Heart left ventricle (tissue), 16 donors: ENCODE results near the gene ZBTB8A. TPM values are rescaled to one million over a fixed set of nuclear protein-coding genes. Genes with fewer than 3 reads are reported as not detected.

Source experiments
- ATAC-seq, 4 donors: fragments of 200-7000 bp; cut with Tn5 transposase; one replicate each; pipeline ENCODE4 v1.9.1; 2020 to 2022; ENCODE audit warnings: moderate library complexity in 4 of 4, mild to moderate bottlenecking in 3 of 4, moderate number of reproducible peaks in 1 of 4
- DNase-seq, 5 donors: peaks; one replicate each; pipeline ENCODE4 v3.0.0-alpha.2; 2020
- H3K27ac ChIP-seq, 12 donors: fragments of 200-600 bp; sonication (generic) in 4 of 12; one replicate each; pipeline versions ENCODE4 v1.5.0 to v1.8.0; 2016 to 2022; ENCODE audit warnings: mild to moderate bottlenecking in 2 of 12
- H3K27me3 ChIP-seq, 9 donors: fragments of 200-600 bp; sonication (generic) in 2 of 9; one replicate each; pipeline versions ENCODE4 v1.5.1 to v1.8.0; 2016 to 2022; ENCODE audit warnings: mild to moderate bottlenecking in 3 of 9
- H3K36me3 ChIP-seq, 9 donors: fragments of 200-600 bp; sonication (generic) in 2 of 9; one replicate each; pipeline versions ENCODE4 v1.5.0 to v1.8.0; 2018 to 2022; ENCODE audit warnings: mild to moderate bottlenecking in 2 of 9
- H3K4me1 ChIP-seq, 12 donors: fragments of 200-600 bp; sonication (generic) in 4 of 12; one replicate each; pipeline versions ENCODE4 v1.5.0 to v1.8.0; 2016 to 2022; ENCODE audit warnings: mild to moderate bottlenecking in 3 of 12
- H3K4me3 ChIP-seq, 12 donors: fragments of 200-600 bp; sonication (generic) in 4 of 12; one replicate each; pipeline versions ENCODE4 v1.5.0 to v1.8.0; 2017 to 2022; ENCODE audit warnings: mild to moderate bottlenecking in 9 of 12, moderate library complexity in 4 of 12
- H3K9me3 ChIP-seq, 12 donors: fragments of 200-600 bp; sonication (generic) in 4 of 12; one replicate each; pipeline versions ENCODE4 v1.5.0 to v1.8.0; 2016 to 2022; ENCODE audit warnings: mild to moderate bottlenecking in 1 of 12
- POLR2A ChIP-seq, 2 donors: fragments of 450-650 bp; IDR thresholded peaks; one replicate each; pipeline ENCODE4 v1.6.1; 2017; ENCODE audit warnings: antibody characterized with exemption in 2 of 2, mild to moderate bottlenecking in 2 of 2, moderate library complexity in 2 of 2
- WGBS, 4 donors: extraction: QIAGEN DNeasy Blood & Tissue Kit in 2 of 4; methylation state at CpG; one replicate each; pipeline versions ENCODE4 v1.1.5 to v1.1.7; 2013 to 2018; 5-methylcytosine and 5-hydroxymethylcytosine counted together
- intact Hi-C, 10 donors: fragments of 100-400 bp; cut with DNase I; formaldehyde crosslinking; loops; one replicate each; pipeline versions ENCODE4 v1.11.1 to v1.14.2; 2022
- polyA plus RNA-seq, 2 donors: library from polyadenylated mRNA; stranded (reverse); fragments of 200-250 nt; gene quantifications; one replicate each; pipeline ENCODE4 v1.2.3, GENCODE V29; 2013
- total RNA-seq, 9 donors: library from RNA; depleted of rRNA in 2 of 9; stranded (reverse); fragments of >200 nt in 2 of 9; fragmentation: NEBNext Ultra II Directional in 3 of 9; extraction: Animal tissue kit (Norgen Biotek cat#: 25700) in 3 of 9; gene quantifications; one replicate each; pipeline versions ENCODE4 v1.1.0 to v1.2.4, GENCODE V29; 2016 to 2023
- TF ChIP-seq, protein P1 (sequence below), 12 donors: fragments of 200-600 bp; sonication (generic) in 4 of 12; IDR thresholded peaks; one replicate each; pipeline versions ENCODE4 v1.5.0 to v1.8.0; 2018 to 2022; ENCODE audit warnings: antibody characterized with exemption in 12 of 12, mild to moderate bottlenecking in 5 of 12
- donor health status: ischemic (EF 13 %, LVEDD 7.1; RV severe dilation, severe dysfunction).
- donor health status: healthy with polysubstance abuse.
- donor health status: DM: no; HTN: yes; CAD: no.
- donor health status: DM: no; HTN: no; CAD: no.
- donor health status: ischemic (EF 25% LVEDD 6.9; RV normal size, moderate dysfunction).
- donor health status: ischemic (EF 25% LVEDD 5.7; RV mildly dilated, moderate dysfunction).
- donor health status: healthy.
- donor health status: DM: yes; HTN: yes; CAD: no.
- donor health status: ischemic (EF 35%, LVEDD 5.7; RV mildly dilated, moderate dysfunction).
- donor health status: nonischemic (EF 11% LVEDD 7.7; RV severe dilation, severe dysfunction).
- donor health status: DM: yes; HTN: yes; CAD: no.
- donor health status: PGD.
- donor health status: ischemic (EF 29% LVEDD 5.4; RV normal size, mild dysfunction).
- donor health status: nonischemic (EF 23%, LVEDD 6.1; RV moderate dilation, normal function).

ZBTB8A gene
- total and polyA plus RNA-seq, 11 donors: 1.1 to 5.0 (median 2.7) TPM

GRCh38 chr1:32619701-32620485, 80.7 kb downstream of the ZBTB8A start:
- Histone ChIP-seq H3K27ac (no peak overlapping the region), H3K27me3 (no peaks in the 10 kb centered on the region), H3K9me3 (no peaks in the 10 kb centered on the region), H3K36me3 (peaks cover 0 to 23% (median 6%) of the 10 kb centered on the region in 9 donors), H3K4me3 (no peak overlapping the region), H3K4me1 (no peaks in the 10 kb centered on the region)
- 76 to 86% (median 79%) methylated on average over 5 of the region's 5 CpGs for WGBS, 4 donors
- TF ChIP-seq, protein P1, sequence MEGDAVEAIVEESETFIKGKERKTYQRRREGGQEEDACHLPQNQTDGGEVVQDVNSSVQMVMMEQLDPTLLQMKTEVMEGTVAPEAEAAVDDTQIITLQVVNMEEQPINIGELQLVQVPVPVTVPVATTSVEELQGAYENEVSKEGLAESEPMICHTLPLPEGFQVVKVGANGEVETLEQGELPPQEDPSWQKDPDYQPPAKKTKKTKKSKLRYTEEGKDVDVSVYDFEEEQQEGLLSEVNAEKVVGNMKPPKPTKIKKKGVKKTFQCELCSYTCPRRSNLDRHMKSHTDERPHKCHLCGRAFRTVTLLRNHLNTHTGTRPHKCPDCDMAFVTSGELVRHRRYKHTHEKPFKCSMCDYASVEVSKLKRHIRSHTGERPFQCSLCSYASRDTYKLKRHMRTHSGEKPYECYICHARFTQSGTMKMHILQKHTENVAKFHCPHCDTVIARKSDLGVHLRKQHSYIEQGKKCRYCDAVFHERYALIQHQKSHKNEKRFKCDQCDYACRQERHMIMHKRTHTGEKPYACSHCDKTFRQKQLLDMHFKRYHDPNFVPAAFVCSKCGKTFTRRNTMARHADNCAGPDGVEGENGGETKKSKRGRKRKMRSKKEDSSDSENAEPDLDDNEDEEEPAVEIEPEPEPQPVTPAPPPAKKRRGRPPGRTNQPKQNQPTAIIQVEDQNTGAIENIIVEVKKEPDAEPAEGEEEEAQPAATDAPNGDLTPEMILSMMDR (IDR thresholded peaks at IDR 0.05): peak in 6 of 12 donors; percentile 13 to 28 (median 20)
- TF ChIP-seq POLR2A (IDR thresholded peaks at IDR 0.05): no peak
- intact Hi-C loops: loop anchor here in 7 of 10 donors (5.0 to 10.0 kb wide), 4 partner anchors 95 to 175 kb away; no protein-coding TSS in a partner anchor
- ATAC-seq: no peak
- DNase-seq: no peak

- Histone ChIP-seq H3K36me3 (peaks cover 0 to 39% (median 16%) of the 10 kb centered on the region in 9 donors), H3K4me1 (no peaks in the 10 kb centered on the region), H3K27ac (no peak overlapping the region), H3K27me3 (no peaks in the 10 kb centered on the region), H3K4me3 (no peak overlapping the region), H3K9me3 (no peaks in the 10 kb centered on the region)
- intact Hi-C loops: loop anchor here in 4 of 10 donors (5.0 to 10.0 kb wide), 3 partner anchors 97 to 177 kb away; no protein-coding TSS in a partner anchor
- ATAC-seq: no peak
- no peak for DNase-seq
- no peak for TF ChIP-seq POLR2A (IDR thresholded peaks at IDR 0.05)
- TF ChIP-seq, protein P1 (IDR thresholded peaks at IDR 0.05): no peak
- 95 to 99% (median 98%) methylated on average over 2 of the region's 2 CpGs for WGBS, 4 donors
These were observed 83.0 kb downstream of the ZBTB8A start for GRCh38 chr1:32622205-32622604.

GRCh38 chr1:32622806-32623681, 83.8 kb downstream of the ZBTB8A start:
- ATAC-seq: no peak
- H3K9me3 ChIP-seq: no peaks in the 10 kb centered on the region
- WGBS, 4 donors: 64 to 77% (median 76%) methylated on average over 3 of the region's 3 CpGs
- no peaks in the 10 kb centered on the region for H3K27me3 ChIP-seq
- TF ChIP-seq POLR2A (IDR thresholded peaks at IDR 0.05): no peak
- TF ChIP-seq, protein P1 (IDR thresholded peaks at IDR 0.05): no peak
- peaks cover 0 to 48% (median 24%) of the 10 kb centered on the region in 9 donors for H3K36me3 ChIP-seq
- H3K4me3 ChIP-seq: no peak overlapping the region
- no peak for DNase-seq
- intact Hi-C loops: loop anchor here in 4 of 10 donors (5.0 to 10.0 kb wide), 3 partner anchors 98 to 178 kb away; no protein-coding TSS in a partner anchor
- no peak overlapping the region for H3K27ac ChIP-seq
- no peaks in the 10 kb centered on the region for H3K4me1 ChIP-seq
